ENCODE data around the gene NGEF.

Gene NGEF

DNA sequence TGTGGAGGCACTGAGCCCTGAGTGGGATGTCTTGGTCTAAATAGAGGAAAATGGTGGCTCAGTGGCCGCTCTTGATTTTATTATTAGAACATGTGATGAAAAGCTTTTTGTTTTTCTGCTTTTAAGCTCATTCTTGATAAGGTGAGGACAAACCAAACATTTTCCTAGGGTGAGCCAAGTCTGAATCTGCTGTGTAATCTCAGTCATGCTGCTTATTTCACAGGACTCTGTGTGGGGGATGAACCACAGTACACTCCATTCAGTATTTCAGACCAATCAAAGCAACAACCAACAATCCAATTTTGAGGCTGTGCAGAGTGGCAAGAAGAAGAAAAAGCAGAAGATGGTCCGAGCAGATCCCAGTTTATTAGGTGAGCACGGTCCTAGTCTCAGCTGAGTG lies 163.0 kb downstream of the NGEF start:
- Histone ChIP-seq H3K9me3 (ENCODE audit: control insufficient read depth, insufficient read depth, low read depth, low read length) (no peaks in the 10 kb centered on the region), H3K27ac (ENCODE audit: extremely low read depth, low read depth, low read length) (no peak overlapping the region), H3K36me3 (ENCODE audit: control insufficient read depth in 2 of 2, insufficient read depth in 1 of 2, low read length in 2 of 2) (peaks cover 34 to 75% of the 10 kb centered on the region in 2 experiments), H3K4me1 (ENCODE audit: control insufficient read depth, insufficient read depth, low read length) (peaks cover 5% of the 10 kb centered on the region), H3K4me3 (ENCODE audit: low read depth, low read length) (no peak overlapping the region)
- CTCF ChIA-PET: interaction anchor here (1.0 to 2.3 kb wide), 2 partner anchors 204 to 401 kb away, joined by 4 to 6 read pairs; partner anchors contain the start of gene ATG16L1
- POLR2A ChIA-PET: no interaction called here
- TF ChIP-seq ZNF37A (tag by site-specific recombination; IDR thresholded peaks at IDR 0.05) (no peak), SP3 (tag by site-specific recombination; IDR thresholded peaks at IDR 0.05) (no peak), ZNF10 (tag by site-specific recombination; IDR thresholded peaks at IDR 0.05) (no peak), ZNF16 (tag by site-specific recombination; IDR thresholded peaks at IDR 0.05; ENCODE audit: low read depth) (no peak), KLF8 (tag by site-specific recombination; IDR thresholded peaks at IDR 0.05) (no peak), SP7 (tag by site-specific recombination; IDR thresholded peaks at IDR 0.05) (no peak), ZNF18 (tag by site-specific recombination; IDR thresholded peaks at IDR 0.05) (no peak), ZNF335 (tag by site-specific recombination; conservative IDR thresholded peaks at IDR 0.05) (no peak), ZNF155 (tag by site-specific recombination; IDR thresholded peaks at IDR 0.05) (no peak), GFI1B (tag by site-specific recombination; IDR thresholded peaks at IDR 0.05) (no peak), YY1 (tag by site-specific recombination; IDR thresholded peaks at IDR 0.05) (no peak), GLIS1 (tag by site-specific recombination; IDR thresholded peaks at IDR 0.05) (no peak), ZNF76 (tag by site-specific recombination; IDR thresholded peaks at IDR 0.05; ENCODE audit: borderline replicate concordance, low read depth) (no peak), FEZF1 (tag by site-specific recombination; IDR thresholded peaks at IDR 0.05) (no peak), ZBTB20 (tag by site-specific recombination; IDR thresholded peaks at IDR 0.05) (no peak), ZNF639 (tag by site-specific recombination; IDR thresholded peaks at IDR 0.05) (no peak), ZNF600 (tag by site-specific recombination; IDR thresholded peaks at IDR 0.05) (no peak)
- TF ChIP-seq, protein P1, sequence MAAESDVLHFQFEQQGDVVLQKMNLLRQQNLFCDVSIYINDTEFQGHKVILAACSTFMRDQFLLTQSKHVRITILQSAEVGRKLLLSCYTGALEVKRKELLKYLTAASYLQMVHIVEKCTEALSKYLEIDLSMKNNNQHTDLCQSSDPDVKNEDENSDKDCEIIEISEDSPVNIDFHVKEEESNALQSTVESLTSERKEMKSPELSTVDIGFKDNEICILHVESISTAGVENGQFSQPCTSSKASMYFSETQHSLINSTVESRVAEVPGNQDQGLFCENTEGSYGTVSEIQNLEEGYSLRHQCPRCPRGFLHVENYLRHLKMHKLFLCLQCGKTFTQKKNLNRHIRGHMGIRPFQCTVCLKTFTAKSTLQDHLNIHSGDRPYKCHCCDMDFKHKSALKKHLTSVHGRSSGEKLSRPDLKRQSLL (tag by site-specific recombination; IDR thresholded peaks at IDR 0.05): no peak
- TF ChIP-seq, protein P2, sequence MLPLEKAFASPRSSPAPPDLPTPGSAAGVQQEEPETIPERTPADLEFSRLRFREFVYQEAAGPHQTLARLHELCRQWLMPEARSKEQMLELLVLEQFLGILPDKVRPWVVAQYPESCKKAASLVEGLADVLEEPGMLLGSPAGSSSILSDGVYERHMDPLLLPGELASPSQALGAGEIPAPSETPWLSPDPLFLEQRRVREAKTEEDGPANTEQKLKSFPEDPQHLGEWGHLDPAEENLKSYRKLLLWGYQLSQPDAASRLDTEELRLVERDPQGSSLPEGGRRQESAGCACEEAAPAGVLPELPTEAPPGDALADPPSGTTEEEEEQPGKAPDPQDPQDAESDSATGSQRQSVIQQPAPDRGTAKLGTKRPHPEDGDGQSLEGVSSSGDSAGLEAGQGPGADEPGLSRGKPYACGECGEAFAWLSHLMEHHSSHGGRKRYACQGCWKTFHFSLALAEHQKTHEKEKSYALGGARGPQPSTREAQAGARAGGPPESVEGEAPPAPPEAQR (tag by site-specific recombination; IDR thresholded peaks at IDR 0.05): no peak

DNA sequence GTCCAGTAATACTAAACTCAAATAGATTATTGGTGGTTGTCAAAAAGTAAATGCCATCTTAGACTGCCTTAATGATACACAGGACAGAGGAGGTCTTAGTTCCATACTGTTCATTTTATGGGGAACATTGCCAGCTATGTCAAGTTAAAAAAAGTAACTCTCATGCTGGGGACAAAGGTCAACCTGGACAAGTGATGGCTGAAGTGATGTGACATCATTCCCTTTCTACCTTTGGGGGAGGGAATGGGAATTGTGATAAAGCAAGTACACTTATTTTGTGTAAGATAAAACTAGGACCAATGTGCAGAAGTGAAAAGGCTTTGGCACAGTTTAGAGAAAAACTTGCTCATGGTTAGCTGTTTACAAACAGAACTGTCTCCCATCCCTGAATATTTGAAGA lies 167.0 kb downstream of the NGEF start:
- no peak overlapping the region for H3K27ac ChIP-seq (ENCODE audit: extremely low read depth, low read depth, low read length)
- ChIA-PET CTCF (no interaction called here), POLR2A (no interaction called here)
- H3K9me3 ChIP-seq (ENCODE audit: control insufficient read depth, insufficient read depth, low read depth, low read length): no peaks in the 10 kb centered on the region
- H3K4me3 ChIP-seq (ENCODE audit: low read depth, low read length): no peak overlapping the region
- peaks cover 37 to 94% of the 10 kb centered on the region in 2 experiments for H3K36me3 ChIP-seq (ENCODE audit: control insufficient read depth in 2 of 2, insufficient read depth in 1 of 2, low read length in 2 of 2)
- no peaks in the 10 kb centered on the region for H3K4me1 ChIP-seq (ENCODE audit: control insufficient read depth, insufficient read depth, low read length)
- TF ChIP-seq ZBTB48 (tag by site-specific recombination; IDR thresholded peaks at IDR 0.05): no peak
- TF ChIP-seq ZNF169 (tag by site-specific recombination; IDR thresholded peaks at IDR 0.05): no peak
- TF ChIP-seq PRDM4 (tag by site-specific recombination; IDR thresholded peaks at IDR 0.05): no peak
- TF ChIP-seq ZBTB17 (tag by site-specific recombination; IDR thresholded peaks at IDR 0.05): no peak
- no peak for TF ChIP-seq ZNF596 (tag by site-specific recombination; IDR thresholded peaks at IDR 0.05)
- TF ChIP-seq ZNF768 (tag by site-specific recombination; IDR thresholded peaks at IDR 0.05): no peak
- no peak for TF ChIP-seq ZBTB1 (tag by site-specific recombination; IDR thresholded peaks at IDR 0.05)
- no peak for TF ChIP-seq ZNF623 (tag by site-specific recombination; IDR thresholded peaks at IDR 0.05)
- TF ChIP-seq ZNF16 (tag by site-specific recombination; IDR thresholded peaks at IDR 0.05; ENCODE audit: low read depth): no peak
- no peak for TF ChIP-seq ZSCAN4 (tag by site-specific recombination; IDR thresholded peaks at IDR 0.05)
- no peak for TF ChIP-seq ZNF560 (tag by site-specific recombination; IDR thresholded peaks at IDR 0.05; ENCODE audit: borderline replicate concordance)

Data from HEK293 (cell line).